SK-N-SH treated with all-trans-retinoic acid at 6 μM for 48 hours (cell line): Measurements from ENCODE around the gene NUCB1.
"Not testable (repeated sequence)": the region's sequence is repeated elsewhere in the genome, so short reads cannot be mapped to it uniquely, and the experiment has no call there.

Experiments used
- ATAC-seq: fragments of 200-7000 bp; cut with Tn5 transposase; 3 replicates; pipeline ENCODE4 v1.9.1; 2020; ENCODE audit warnings: mild to moderate bottlenecking, moderate library complexity
- ARNTL ChIP-seq: fragments of 450-650 bp; formaldehyde crosslinking; IDR thresholded peaks from 2 replicates; pipeline ENCODE4 v1.5.0; 2020; ENCODE audit warnings: low read depth, mild to moderate bottlenecking, moderate library complexity, borderline replicate concordance
- BACH2 ChIP-seq: fragments of 250-450 bp; sonication (Bioruptor Pico); IDR thresholded peaks from 2 replicates; pipeline ENCODE4 v1.9.0; 2021; ENCODE audit warnings: mild to moderate bottlenecking, borderline replicate concordance
- GLIS3 ChIP-seq: fragments of 250-450 bp; sonication (Bioruptor Pico); IDR thresholded peaks from 2 replicates; pipeline ENCODE4 v1.5.0; 2020; ENCODE audit warnings: mild to moderate bottlenecking, moderate library complexity
- ISL1 ChIP-seq: fragments of 250-450 bp; sonication (Bioruptor Pico); IDR thresholded peaks from 2 replicates; pipeline ENCODE4 v2.1.2; 2022; ENCODE audit warnings: mild to moderate bottlenecking, moderate library complexity
- PPARA ChIP-seq: fragments of 250-450 bp; sonication (Bioruptor Pico); IDR thresholded peaks from 2 replicates; pipeline ENCODE4 v1.5.0; 2020; ENCODE audit warnings: mild to moderate bottlenecking, borderline replicate concordance
- SNAI2 ChIP-seq: fragments of 250-450 bp; sonication (Bioruptor Pico); IDR thresholded peaks from 2 replicates; pipeline ENCODE4 v1.5.0; 2020; ENCODE audit warnings: mild to moderate bottlenecking, moderate library complexity
- TCF4 ChIP-seq: fragments of 250-450 bp; sonication (Bioruptor Pico); IDR thresholded peaks from 2 replicates; pipeline ENCODE4 v1.8.0; 2021; ENCODE audit warnings: mild to moderate bottlenecking, moderate library complexity, borderline replicate concordance
- TOX ChIP-seq: fragments of 250-450 bp; sonication (Bioruptor Pico); IDR thresholded peaks from 2 replicates; pipeline ENCODE4 v1.8.0; 2021; ENCODE audit warnings: mild to moderate bottlenecking, moderate library complexity, borderline replicate concordance
- ZC3H10 ChIP-seq: fragments of 250-450 bp; sonication (Bioruptor Pico); IDR thresholded peaks from 2 replicates; pipeline ENCODE4 v1.5.1; 2021; ENCODE audit warnings: mild to moderate bottlenecking, moderate library complexity
- ZFP3 ChIP-seq: fragments of 250-450 bp; sonication (Bioruptor Pico); IDR thresholded peaks from 2 replicates; pipeline ENCODE4 v1.5.0; 2020; ENCODE audit warnings: mild to moderate bottlenecking, moderate library complexity
- ZFP30 ChIP-seq: fragments of 450-650 bp; formaldehyde crosslinking; IDR thresholded peaks from 2 replicates; pipeline ENCODE4 v1.5.0; 2022; ENCODE audit warnings: mild to moderate bottlenecking, moderate library complexity
- ZNF70 ChIP-seq: fragments of 450-650 bp; formaldehyde crosslinking; IDR thresholded peaks from 2 replicates; pipeline ENCODE4 v1.5.0; 2020; ENCODE audit warnings: mild to moderate bottlenecking, moderate library complexity
- ZNF8 ChIP-seq: fragments of 450-650 bp; formaldehyde crosslinking; IDR thresholded peaks from 2 replicates; pipeline ENCODE4 v1.5.0; 2020; ENCODE audit warnings: mild to moderate bottlenecking, moderate library complexity
- TF ChIP-seq, protein P1 (sequence below): fragments of 250-450 bp; sonication (Bioruptor Pico); IDR thresholded peaks from 2 replicates; pipeline ENCODE4 v1.8.0; 2020; ENCODE audit warnings: mild to moderate bottlenecking, moderate library complexity, borderline replicate concordance
- TF ChIP-seq, protein P2 (sequence below): fragments of 250-450 bp; sonication (Bioruptor Pico); IDR thresholded peaks from 2 replicates; pipeline ENCODE4 v1.5.0; 2020; ENCODE audit warnings: mild to moderate bottlenecking, moderate library complexity
- TF ChIP-seq, protein P3 (sequence below): fragments of 250-450 bp; sonication (Bioruptor Pico); IDR thresholded peaks from 2 replicates; pipeline ENCODE4 v1.5.1; 2020; ENCODE audit warnings: low read depth, mild to moderate bottlenecking, moderate library complexity
- TF ChIP-seq, protein P4 (sequence below): fragments of 250-450 bp; sonication (Bioruptor Pico); IDR thresholded peaks from 2 replicates; pipeline ENCODE4 v1.8.0; 2021; ENCODE audit warnings: low read depth, mild to moderate bottlenecking, moderate library complexity, borderline replicate concordance
- TF ChIP-seq, protein P5 (sequence below): fragments of 250-450 bp; sonication (Bioruptor Pico); IDR thresholded peaks from 2 replicates; pipeline ENCODE4 v1.5.1; 2021; ENCODE audit warnings: mild to moderate bottlenecking, moderate library complexity

Gene NUCB1

DNA sequence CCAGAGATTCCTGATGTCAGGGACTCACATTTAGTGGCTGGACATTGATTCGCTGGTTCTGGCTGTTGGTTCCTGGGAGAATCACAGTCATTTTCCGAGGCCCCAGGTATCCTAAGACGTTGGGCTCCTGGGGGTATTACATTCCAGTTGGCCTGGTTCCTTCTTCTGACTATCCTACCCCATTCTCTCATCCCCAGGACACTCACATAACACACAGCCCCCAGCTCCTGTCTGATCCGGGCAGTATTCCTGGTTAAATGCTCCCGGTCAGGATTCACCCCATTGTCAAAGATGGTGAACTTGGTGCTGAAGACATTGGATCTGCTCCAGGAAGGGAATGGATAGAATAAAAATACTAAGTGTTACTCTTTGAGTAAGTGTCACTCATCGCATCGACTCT lies 16.4 kb upstream of the NUCB1 start (continued):
- TF ChIP-seq, protein P1, sequence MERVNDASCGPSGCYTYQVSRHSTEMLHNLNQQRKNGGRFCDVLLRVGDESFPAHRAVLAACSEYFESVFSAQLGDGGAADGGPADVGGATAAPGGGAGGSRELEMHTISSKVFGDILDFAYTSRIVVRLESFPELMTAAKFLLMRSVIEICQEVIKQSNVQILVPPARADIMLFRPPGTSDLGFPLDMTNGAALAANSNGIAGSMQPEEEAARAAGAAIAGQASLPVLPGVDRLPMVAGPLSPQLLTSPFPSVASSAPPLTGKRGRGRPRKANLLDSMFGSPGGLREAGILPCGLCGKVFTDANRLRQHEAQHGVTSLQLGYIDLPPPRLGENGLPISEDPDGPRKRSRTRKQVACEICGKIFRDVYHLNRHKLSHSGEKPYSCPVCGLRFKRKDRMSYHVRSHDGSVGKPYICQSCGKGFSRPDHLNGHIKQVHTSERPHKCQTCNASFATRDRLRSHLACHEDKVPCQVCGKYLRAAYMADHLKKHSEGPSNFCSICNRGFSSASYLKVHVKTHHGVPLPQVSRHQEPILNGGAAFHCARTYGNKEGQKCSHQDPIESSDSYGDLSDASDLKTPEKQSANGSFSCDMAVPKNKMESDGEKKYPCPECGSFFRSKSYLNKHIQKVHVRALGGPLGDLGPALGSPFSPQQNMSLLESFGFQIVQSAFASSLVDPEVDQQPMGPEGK (CRISPR knock-in tag), result no peak
- TF ChIP-seq TCF4 (CRISPR knock-in tag), result no peak
- no peak for TF ChIP-seq ZNF8

DNA sequence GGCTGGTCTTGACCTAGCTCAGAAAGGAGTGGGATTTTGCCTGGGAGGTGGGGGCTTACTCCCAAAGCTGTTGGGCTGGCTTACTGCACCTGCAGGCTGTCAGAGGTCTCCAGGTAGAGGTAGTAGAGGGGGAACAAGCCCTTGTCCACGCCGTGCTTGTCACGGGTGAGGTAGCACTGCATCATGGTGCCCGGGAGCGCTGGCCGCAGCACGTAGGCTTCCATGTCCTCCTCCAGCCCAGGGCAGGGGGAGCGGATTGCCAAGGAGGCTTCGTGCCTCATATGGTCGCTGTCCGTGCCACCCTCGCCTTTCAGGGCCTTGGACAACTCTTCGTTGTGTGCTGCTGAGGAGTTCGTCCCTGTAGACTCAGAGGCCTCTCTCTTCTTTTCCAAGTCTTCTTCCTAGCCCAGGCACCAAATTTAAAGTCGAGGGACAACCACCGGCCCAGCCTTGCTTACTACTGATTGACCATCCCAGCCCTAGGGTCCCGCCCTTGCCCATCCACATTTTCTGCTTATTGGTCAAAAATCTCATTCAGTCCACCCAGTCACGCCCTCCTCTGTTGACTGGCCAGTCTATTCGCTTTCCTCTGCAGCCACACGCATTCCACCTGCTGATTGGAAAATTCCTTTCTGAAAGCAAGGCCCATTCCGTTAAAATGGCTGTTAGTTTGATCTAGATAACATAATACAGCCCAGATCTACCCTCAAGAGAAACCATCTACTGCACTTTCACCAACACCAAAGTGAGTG lies 12.1 kb upstream of the NUCB1 start:
- no peak; the same call in 2 of the 3 replicates for ATAC-seq
- TF ChIP-seq ZFP3 (CRISPR knock-in tag) (no peak), ARNTL (CRISPR knock-in tag) (no peak), SNAI2 (CRISPR knock-in tag) (no peak), BACH2 (CRISPR knock-in tag) (no peak), ZNF70 (no peak), ZFP30 (CRISPR knock-in tag) (no peak), PPARA (CRISPR knock-in tag) (no peak), ZC3H10 (CRISPR knock-in tag) (no peak), ISL1 (CRISPR knock-in tag) (no peak)
- TF ChIP-seq, protein P2, sequence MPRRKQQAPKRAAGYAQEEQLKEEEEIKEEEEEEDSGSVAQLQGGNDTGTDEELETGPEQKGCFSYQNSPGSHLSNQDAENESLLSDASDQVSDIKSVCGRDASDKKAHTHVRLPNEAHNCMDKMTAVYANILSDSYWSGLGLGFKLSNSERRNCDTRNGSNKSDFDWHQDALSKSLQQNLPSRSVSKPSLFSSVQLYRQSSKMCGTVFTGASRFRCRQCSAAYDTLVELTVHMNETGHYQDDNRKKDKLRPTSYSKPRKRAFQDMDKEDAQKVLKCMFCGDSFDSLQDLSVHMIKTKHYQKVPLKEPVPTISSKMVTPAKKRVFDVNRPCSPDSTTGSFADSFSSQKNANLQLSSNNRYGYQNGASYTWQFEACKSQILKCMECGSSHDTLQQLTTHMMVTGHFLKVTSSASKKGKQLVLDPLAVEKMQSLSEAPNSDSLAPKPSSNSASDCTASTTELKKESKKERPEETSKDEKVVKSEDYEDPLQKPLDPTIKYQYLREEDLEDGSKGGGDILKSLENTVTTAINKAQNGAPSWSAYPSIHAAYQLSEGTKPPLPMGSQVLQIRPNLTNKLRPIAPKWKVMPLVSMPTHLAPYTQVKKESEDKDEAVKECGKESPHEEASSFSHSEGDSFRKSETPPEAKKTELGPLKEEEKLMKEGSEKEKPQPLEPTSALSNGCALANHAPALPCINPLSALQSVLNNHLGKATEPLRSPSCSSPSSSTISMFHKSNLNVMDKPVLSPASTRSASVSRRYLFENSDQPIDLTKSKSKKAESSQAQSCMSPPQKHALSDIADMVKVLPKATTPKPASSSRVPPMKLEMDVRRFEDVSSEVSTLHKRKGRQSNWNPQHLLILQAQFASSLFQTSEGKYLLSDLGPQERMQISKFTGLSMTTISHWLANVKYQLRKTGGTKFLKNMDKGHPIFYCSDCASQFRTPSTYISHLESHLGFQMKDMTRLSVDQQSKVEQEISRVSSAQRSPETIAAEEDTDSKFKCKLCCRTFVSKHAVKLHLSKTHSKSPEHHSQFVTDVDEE (CRISPR knock-in tag), result no peak
- TF ChIP-seq, protein P3, sequence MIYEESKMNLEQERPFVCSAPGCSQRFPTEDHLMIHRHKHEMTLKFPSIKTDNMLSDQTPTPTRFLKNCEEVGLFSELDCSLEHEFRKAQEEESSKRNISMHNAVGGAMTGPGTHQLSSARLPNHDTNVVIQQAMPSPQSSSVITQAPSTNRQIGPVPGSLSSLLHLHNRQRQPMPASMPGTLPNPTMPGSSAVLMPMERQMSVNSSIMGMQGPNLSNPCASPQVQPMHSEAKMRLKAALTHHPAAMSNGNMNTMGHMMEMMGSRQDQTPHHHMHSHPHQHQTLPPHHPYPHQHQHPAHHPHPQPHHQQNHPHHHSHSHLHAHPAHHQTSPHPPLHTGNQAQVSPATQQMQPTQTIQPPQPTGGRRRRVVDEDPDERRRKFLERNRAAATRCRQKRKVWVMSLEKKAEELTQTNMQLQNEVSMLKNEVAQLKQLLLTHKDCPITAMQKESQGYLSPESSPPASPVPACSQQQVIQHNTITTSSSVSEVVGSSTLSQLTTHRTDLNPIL (CRISPR knock-in tag), result no peak
- TF ChIP-seq, protein P4, sequence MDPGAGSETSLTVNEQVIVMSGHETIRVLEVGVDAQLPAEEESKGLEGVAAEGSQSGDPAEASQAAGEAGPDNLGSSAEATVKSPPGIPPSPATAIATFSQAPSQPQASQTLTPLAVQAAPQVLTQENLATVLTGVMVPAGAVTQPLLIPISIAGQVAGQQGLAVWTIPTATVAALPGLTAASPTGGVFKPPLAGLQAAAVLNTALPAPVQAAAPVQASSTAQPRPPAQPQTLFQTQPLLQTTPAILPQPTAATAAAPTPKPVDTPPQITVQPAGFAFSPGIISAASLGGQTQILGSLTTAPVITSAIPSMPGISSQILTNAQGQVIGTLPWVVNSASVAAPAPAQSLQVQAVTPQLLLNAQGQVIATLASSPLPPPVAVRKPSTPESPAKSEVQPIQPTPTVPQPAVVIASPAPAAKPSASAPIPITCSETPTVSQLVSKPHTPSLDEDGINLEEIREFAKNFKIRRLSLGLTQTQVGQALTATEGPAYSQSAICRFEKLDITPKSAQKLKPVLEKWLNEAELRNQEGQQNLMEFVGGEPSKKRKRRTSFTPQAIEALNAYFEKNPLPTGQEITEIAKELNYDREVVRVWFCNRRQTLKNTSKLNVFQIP, result no peak
- TF ChIP-seq, protein P5, sequence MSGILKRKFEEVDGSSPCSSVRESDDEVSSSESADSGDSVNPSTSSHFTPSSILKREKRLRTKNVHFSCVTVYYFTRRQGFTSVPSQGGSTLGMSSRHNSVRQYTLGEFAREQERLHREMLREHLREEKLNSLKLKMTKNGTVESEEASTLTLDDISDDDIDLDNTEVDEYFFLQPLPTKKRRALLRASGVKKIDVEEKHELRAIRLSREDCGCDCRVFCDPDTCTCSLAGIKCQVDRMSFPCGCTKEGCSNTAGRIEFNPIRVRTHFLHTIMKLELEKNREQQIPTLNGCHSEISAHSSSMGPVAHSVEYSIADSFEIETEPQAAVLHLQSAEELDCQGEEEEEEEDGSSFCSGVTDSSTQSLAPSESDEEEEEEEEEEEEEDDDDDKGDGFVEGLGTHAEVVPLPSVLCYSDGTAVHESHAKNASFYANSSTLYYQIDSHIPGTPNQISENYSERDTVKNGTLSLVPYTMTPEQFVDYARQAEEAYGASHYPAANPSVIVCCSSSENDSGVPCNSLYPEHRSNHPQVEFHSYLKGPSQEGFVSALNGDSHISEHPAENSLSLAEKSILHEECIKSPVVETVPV (CRISPR knock-in tag), result no peak
- TF ChIP-seq, all 23 proteins: peak for 0

DNA sequence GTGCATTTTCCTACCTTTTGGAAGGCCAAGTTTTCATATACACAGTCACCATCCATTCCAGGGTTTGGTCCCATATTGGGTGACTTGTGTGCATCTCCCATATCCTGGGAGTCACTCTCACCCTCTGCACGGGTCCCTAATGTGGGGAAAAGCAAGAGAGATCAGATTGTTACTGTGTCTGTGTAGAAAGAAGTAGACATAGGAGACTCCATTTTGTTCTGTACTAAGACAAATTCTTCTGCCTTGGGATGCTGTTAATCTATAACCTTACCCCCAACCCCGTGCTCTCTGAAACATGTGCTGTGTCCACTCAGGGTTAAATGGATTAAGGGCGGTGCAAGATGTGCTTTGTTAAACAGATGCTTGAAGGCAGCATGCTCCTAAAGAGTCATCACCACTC lies 10.6 kb upstream of the NUCB1 start:
- not testable (repeated sequence) for ATAC-seq

DNA sequence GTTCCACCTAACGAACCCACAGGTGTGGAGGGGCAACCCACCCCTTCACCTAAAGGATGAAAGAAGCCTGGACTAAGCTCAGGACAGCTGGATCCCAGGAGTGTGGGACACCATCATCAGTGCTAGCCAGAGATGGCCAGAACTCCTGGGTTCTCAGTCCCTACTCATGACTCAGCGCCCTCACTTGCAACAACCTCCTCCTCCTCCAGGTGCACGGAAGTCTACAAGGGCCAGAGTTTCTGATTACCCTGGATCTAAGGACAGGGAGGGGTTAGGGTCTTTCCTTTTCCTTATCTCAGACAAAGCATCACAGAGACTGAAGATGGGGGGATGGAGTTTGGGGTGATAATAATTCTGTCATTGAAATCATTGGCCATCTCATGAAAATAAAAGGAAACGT lies 9.6 kb upstream of the NUCB1 start:
- no peak for ATAC-seq
- TF ChIP-seq ZNF70 (no peak), BACH2 (CRISPR knock-in tag) (no peak), TOX (CRISPR knock-in tag) (no peak), GLIS3 (CRISPR knock-in tag) (no peak), ZFP3 (CRISPR knock-in tag) (no peak), ARNTL (CRISPR knock-in tag) (no peak), ZFP30 (CRISPR knock-in tag) (no peak)
- TF ChIP-seq, protein P5 (CRISPR knock-in tag), result no peak
- TF ChIP-seq, protein P2 (CRISPR knock-in tag), result no peak
